ENCODE results near the gene CYB561D2.

GRCh38 chr3:50364573-50365079 lies 14.0 kb downstream of the CYB561D2 start:
- TF ChIP-seq POLR2A (IDR thresholded peaks at IDR 0.05): no peak
- TF ChIP-seq, protein P1, sequence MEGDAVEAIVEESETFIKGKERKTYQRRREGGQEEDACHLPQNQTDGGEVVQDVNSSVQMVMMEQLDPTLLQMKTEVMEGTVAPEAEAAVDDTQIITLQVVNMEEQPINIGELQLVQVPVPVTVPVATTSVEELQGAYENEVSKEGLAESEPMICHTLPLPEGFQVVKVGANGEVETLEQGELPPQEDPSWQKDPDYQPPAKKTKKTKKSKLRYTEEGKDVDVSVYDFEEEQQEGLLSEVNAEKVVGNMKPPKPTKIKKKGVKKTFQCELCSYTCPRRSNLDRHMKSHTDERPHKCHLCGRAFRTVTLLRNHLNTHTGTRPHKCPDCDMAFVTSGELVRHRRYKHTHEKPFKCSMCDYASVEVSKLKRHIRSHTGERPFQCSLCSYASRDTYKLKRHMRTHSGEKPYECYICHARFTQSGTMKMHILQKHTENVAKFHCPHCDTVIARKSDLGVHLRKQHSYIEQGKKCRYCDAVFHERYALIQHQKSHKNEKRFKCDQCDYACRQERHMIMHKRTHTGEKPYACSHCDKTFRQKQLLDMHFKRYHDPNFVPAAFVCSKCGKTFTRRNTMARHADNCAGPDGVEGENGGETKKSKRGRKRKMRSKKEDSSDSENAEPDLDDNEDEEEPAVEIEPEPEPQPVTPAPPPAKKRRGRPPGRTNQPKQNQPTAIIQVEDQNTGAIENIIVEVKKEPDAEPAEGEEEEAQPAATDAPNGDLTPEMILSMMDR (IDR thresholded peaks at IDR 0.05): no peak
